ENCODE results near the gene ZNF428. TPM values are rescaled to one million over a fixed set of nuclear protein-coding genes. Genes with fewer than 3 reads are reported as not detected.

The ZNF428 gene
- total and polyA plus RNA-seq, 2 of the 8 experiments (the other 6 are each of a cell fraction or from before 2014, with no cell fraction given), result 7.8 to 16.7 TPM

DNA sequence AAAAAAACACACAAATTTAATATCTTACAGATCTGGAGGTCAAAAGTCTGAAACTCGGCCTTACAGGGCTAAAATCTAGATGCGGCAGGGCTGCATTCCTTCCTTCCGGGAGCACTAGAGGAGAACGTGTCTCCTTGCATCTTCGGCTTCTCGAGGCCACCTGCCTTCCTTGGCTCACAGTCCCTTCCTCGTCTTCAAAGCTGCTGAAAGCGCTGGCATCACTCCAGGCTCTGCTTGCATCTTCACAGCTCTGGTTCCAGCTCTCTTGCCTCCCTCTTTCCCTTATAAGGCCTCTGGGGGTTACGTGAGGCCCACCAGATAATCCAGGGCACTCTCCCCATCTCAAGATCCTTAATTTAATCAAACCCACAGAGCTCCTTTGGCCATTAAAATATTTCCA lies 54.6 kb downstream of the ZNF428 start:
- no peak overlapping the region for H3K4me2 ChIP-seq (ENCODE audit: insufficient read depth in 1 of 2, low read depth in 2 of 2, low read length in 2 of 2)
- H3K56ac ChIP-seq (replicated peaks; ENCODE audit: insufficient read length, low read depth, low read length), result no peak overlapping the region
- no peak overlapping the region for H2BK12ac ChIP-seq (ENCODE audit: low read depth, low read length)
- H2BK15ac ChIP-seq (ENCODE audit: low read length), result no peak overlapping the region
- no peak overlapping the region for H2BK20ac ChIP-seq (ENCODE audit: low read length)
- 89% methylated on average over 9 of the region's 9 CpGs; no CpG with 5 or more reads in 1 of the 2 experiments for WGBS, 2 experiments (ENCODE audit: extremely low coverage in 1 of 2, insufficient coverage in 1 of 2, insufficient read length in 1 of 2, insufficient replicate concordance in 2 of 2, low coverage in 1 of 2, low lambda C conversion rate in 2 of 2, missing lambda C conversion rate in 1 of 2)
- H2BK5ac ChIP-seq (ENCODE audit: low read depth, low read length), result no peak overlapping the region
- H2BK120ac ChIP-seq (replicated peaks; ENCODE audit: low read depth, low read length), result no peak overlapping the region
- peaks cover 0 to 3% (median 1%) of the 10 kb centered on the region in 4 experiments; a peak in 4 of 7 replicates for H3K4me1 ChIP-seq (replicated peaks in 1 of 4; ENCODE audit: control insufficient read depth in 3 of 4, insufficient read depth in 4 of 4, low read length in 3 of 4)
- no peak overlapping the region for H3K23ac ChIP-seq (ENCODE audit: insufficient read length)
- H3K27ac ChIP-seq (ENCODE audit: low read depth, low read length), result no peak overlapping the region
- H2AFZ ChIP-seq (ENCODE audit: low read length), result no peak overlapping the region
- no peak overlapping the region for H4K91ac ChIP-seq (replicated peaks; ENCODE audit: insufficient read length, low read length)
- no peak overlapping the region for H3K14ac ChIP-seq (ENCODE audit: insufficient read length)
- CTCF ChIA-PET (ENCODE audit: partially characterized antibody), result interaction anchor here (0.8 to 9.3 kb wide), 7 partner anchors 10 to 132 kb away, joined by 3 to 82 read pairs (median 3); no protein-coding TSS in a partner anchor
- DNase-seq (ENCODE audit: low read depth in 1 of 2, low spot score in 2 of 2) (no peak), FAIRE-seq (no peak)
- H3K36me3 ChIP-seq (ENCODE audit: control insufficient read depth in 2 of 4, insufficient read depth in 4 of 4, low read length in 3 of 4), result peaks cover 0 to 8% (median 0%) of the 10 kb centered on the region in 4 experiments; a peak in 1 of 8 replicates
- no peaks in the 10 kb centered on the region for H3K23me2 ChIP-seq (ENCODE audit: low read depth, low read length)
- no peak overlapping the region for H4K5ac ChIP-seq (ENCODE audit: insufficient read length, low read depth, low read length)
- H3K4ac ChIP-seq (replicated peaks; ENCODE audit: insufficient read length, low read depth, low read length), result no peak overlapping the region
- no peak overlapping the region for H4K8ac ChIP-seq (ENCODE audit: extremely low read depth, insufficient read depth, low read length)
- no peak overlapping the region for H3K4me3 ChIP-seq (ENCODE audit: extremely low read depth in 1 of 4, insufficient read depth in 2 of 4, low read depth in 3 of 4, low read length in 4 of 4)
- TF ChIP-seq MAFK (IDR thresholded peaks at IDR 0.05; ENCODE audit: low read depth, low read length) (no peak), HDAC6 (IDR thresholded peaks at IDR 0.05; ENCODE audit: low read depth, low read length) (no peak), EGR1 (IDR thresholded peaks at IDR 0.05; ENCODE audit: borderline replicate concordance, low read depth, low read length) (no peak), RNF2 (IDR thresholded peaks at IDR 0.05; ENCODE audit: borderline replicate concordance, low read depth, low read length, missing control alignments, poor library complexity, severe bottlenecking) (no peak), POLR2AphosphoS5 (IDR thresholded peaks at IDR 0.05; ENCODE audit: low read depth, low read length) (no peak), JUND (IDR thresholded peaks at IDR 0.05; ENCODE audit: low read length) (no peak)
- TF ChIP-seq, protein P1, sequence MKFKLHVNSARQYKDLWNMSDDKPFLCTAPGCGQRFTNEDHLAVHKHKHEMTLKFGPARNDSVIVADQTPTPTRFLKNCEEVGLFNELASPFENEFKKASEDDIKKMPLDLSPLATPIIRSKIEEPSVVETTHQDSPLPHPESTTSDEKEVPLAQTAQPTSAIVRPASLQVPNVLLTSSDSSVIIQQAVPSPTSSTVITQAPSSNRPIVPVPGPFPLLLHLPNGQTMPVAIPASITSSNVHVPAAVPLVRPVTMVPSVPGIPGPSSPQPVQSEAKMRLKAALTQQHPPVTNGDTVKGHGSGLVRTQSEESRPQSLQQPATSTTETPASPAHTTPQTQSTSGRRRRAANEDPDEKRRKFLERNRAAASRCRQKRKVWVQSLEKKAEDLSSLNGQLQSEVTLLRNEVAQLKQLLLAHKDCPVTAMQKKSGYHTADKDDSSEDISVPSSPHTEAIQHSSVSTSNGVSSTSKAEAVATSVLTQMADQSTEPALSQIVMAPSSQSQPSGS (IDR thresholded peaks at IDR 0.05; ENCODE audit: low read length), result no peak
- H2AK5ac ChIP-seq (ENCODE audit: low read depth, low read length), result no peak overlapping the region
- no peak overlapping the region for H3K9ac ChIP-seq (replicated peaks in 1 of 4; ENCODE audit: extremely low read depth in 1 of 4, low read depth in 3 of 4, low read length in 3 of 4)
- H3K18ac ChIP-seq (ENCODE audit: extremely low read depth, low read length), result no peak overlapping the region
- no peaks in the 10 kb centered on the region; the same call in 1 of the 2 replicates for H3K79me1 ChIP-seq (ENCODE audit: low read depth, low read length)
- peaks cover 0 to 2% of the 10 kb centered on the region in 2 experiments; a peak in 1 of 4 replicates for H3K79me2 ChIP-seq (ENCODE audit: control insufficient read depth in 1 of 2, insufficient read depth in 2 of 2, low read length in 2 of 2)
- POLR2A ChIA-PET (ENCODE audit: partially characterized antibody), result interaction anchor here (0.9 to 2.1 kb wide), 5 partner anchors 9 to 72 kb away, joined by 3 to 11 read pairs (median 4); partner anchors contain the start of genes IRGQ, XRCC1 and ZNF576
- peaks cover 0 to 8% of the 10 kb centered on the region in 2 experiments for H4K20me1 ChIP-seq (replicated peaks in 1 of 2; ENCODE audit: control insufficient read depth in 1 of 2, insufficient read depth in 2 of 2, low read length in 2 of 2)
- no peaks in the 10 kb centered on the region for H3K9me3 ChIP-seq (ENCODE audit: insufficient read depth in 2 of 2, low read depth in 1 of 2, low read length in 1 of 2)
- no peaks in the 10 kb centered on the region for H3K27me3 ChIP-seq (replicated peaks in 1 of 4; ENCODE audit: control insufficient read depth in 3 of 4, extremely low read depth in 1 of 4, insufficient read depth in 3 of 4, low read length in 3 of 4)
